IMR-90 (cell line): Measurements from ENCODE around the gene RERE. TPM values are rescaled to one million over a fixed set of nuclear protein-coding genes. Genes with fewer than 3 reads are reported as not detected.

Source experiments
- NFE2L2 ChIP-seq: fragments of 150-350 bp; IDR thresholded peaks from 2 replicates; pipeline ENCODE4 v1.6.1; 2016; ENCODE audit warnings: low read depth, mild to moderate bottlenecking, low read length
- RAD21 ChIP-seq: IDR thresholded peaks from 2 replicates; pipeline ENCODE4 v1.6.1; 2012; ENCODE audit warnings: low read length, improper control_type of control experiment
- RCOR1 ChIP-seq: IDR thresholded peaks from 2 replicates; pipeline ENCODE4 v1.6.1; 2012; ENCODE audit warnings: mild to moderate bottlenecking, low read length, improper control_type of control experiment; ENCODE audit not compliant: insufficient replicate concordance
- SMC3 ChIP-seq: fragments of 150-350 bp; IDR thresholded peaks from 2 replicates; pipeline ENCODE4 v1.6.1; 2016; ENCODE audit warnings: low read depth, mild to moderate bottlenecking, antibody characterized with exemption, low read length, moderate library complexity
- polyA plus RNA-seq, 3 experiments: library from polyadenylated mRNA; depleted of rRNA; stranded (reverse); fragments of >200 nt; gene quantifications; 2 replicates each; pipeline ENCODE4 v1.2.3, GENCODE V29; 2012; ENCODE audit warnings: low replicate concordance in 1 of 3
- total RNA-seq: library from RNA; depleted of rRNA; stranded (reverse); fragments of >200 nt; gene quantifications from 2 replicates; pipeline ENCODE4 v1.2.3, GENCODE V29; 2012

RERE gene
- total and polyA plus RNA-seq, 2 of the 4 experiments (the other 2 are of a cell fraction): 11.5 to 25.1 TPM

- TF ChIP-seq SMC3: peak; percentile 21; the same call in 1 of the 2 replicates
- no peak for TF ChIP-seq NFE2L2
- peak; percentile 39 for TF ChIP-seq RAD21
- peak; percentile 14 for TF ChIP-seq RCOR1
These were observed 114.3 kb downstream of the RERE start (continued) for GRCh38 chr1:8702850-8703810.
